Thoracic aorta (tissue), 2 donors: ENCODE results near the gene NBEAL2. TPM values are rescaled to one million over a fixed set of nuclear protein-coding genes. Genes with fewer than 3 reads are reported as not detected.

Experiments used
- ATAC-seq: fragments of 150-250 bp; one replicate; pipeline ENCODE4 v1.8.0; 2017; ENCODE audit warnings: low read depth; ENCODE audit not compliant: insufficient number of reproducible peaks, low FRiP score
- DNase-seq: peaks from one replicate; pipeline ENCODE4 v3.0.0-alpha.2; 2020; ENCODE audit warnings: low spot score
- H3K27ac ChIP-seq, 2 donors: fragments of 200-600 bp; sonication (generic); 1 replicate in 1 of 2; 2 replicates in 1 of 2; pipeline ENCODE4 v1.5.1; 2016; ENCODE audit warnings: mild to moderate bottlenecking in 2 of 2, moderate library complexity in 2 of 2
- H3K27me3 ChIP-seq: fragments of 200-600 bp; sonication (generic); replicated peaks from 2 replicates; pipeline ENCODE4 v1.6.0; 2016; ENCODE audit warnings: mild to moderate bottlenecking; ENCODE audit not compliant: insufficient read depth
- H3K36me3 ChIP-seq: fragments of 200-600 bp; sonication (generic); one replicate; pipeline ENCODE4 v1.5.1; 2016
- H3K4me1 ChIP-seq, 2 donors: fragments of 200-600 bp; sonication (generic); 1 replicate in 1 of 2; 2 replicates in 1 of 2; pipeline versions ENCODE4 v1.5.1 to v1.6.0; 2016; ENCODE audit warnings: low read depth in 2 of 2, mild to moderate bottlenecking in 1 of 2; ENCODE audit not compliant: control insufficient read depth in 1 of 2
- H3K4me3 ChIP-seq: fragments of 200-600 bp; sonication (generic); 2 replicates; pipeline ENCODE4 v1.5.1; 2016; ENCODE audit warnings: mild to moderate bottlenecking
- H3K9me3 ChIP-seq: fragments of 200-600 bp; sonication (generic); 2 replicates; pipeline ENCODE4 v1.5.1; 2016
- total RNA-seq, 2 donors: library from RNA; depleted of rRNA; stranded (reverse); fragments of >200 nt; gene quantifications; one replicate each; pipeline versions ENCODE4 v1.1.0 to v1.2.3, GENCODE V29; 2016
- TF ChIP-seq, protein P1 (sequence below): fragments of 200-600 bp; sonication (generic); IDR thresholded peaks from one replicate; pipeline ENCODE4 v1.5.1; 2019; ENCODE audit warnings: antibody characterized with exemption

Gene NBEAL2
- total RNA-seq, 2 donors from 2014 or later: 39.7 to 48.7 TPM

DNA sequence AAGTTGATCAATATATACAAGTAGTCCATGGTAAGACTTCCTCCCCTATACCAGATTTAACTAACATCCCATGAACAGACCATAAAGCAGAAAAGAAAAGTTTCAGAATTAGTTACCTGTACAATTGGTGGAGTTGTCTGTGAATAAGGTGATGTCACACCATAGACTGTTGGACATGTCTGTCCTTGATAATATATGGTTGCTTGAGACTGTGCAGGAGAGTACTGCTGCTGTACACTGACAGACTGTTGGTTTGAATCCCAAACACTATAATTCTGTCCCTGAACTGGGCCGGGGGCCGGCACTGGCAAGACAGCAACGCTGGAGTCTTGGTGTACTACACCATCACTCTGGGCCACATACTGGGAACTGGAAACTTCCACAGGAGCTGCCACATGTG lies 77.2 kb downstream of the NBEAL2 start:
- Histone ChIP-seq H3K4me1 (peaks cover 11 to 14% of the 10 kb centered on the region in 2 donors), H3K27ac (no peak overlapping the region), H3K27me3 (no peaks in the 10 kb centered on the region), H3K9me3 (no peaks in the 10 kb centered on the region), H3K4me3 (no peak overlapping the region), H3K36me3 (peaks cover 14% of the 10 kb centered on the region)
- DNase-seq (no peak), ATAC-seq (no peak)
- TF ChIP-seq, protein P1, sequence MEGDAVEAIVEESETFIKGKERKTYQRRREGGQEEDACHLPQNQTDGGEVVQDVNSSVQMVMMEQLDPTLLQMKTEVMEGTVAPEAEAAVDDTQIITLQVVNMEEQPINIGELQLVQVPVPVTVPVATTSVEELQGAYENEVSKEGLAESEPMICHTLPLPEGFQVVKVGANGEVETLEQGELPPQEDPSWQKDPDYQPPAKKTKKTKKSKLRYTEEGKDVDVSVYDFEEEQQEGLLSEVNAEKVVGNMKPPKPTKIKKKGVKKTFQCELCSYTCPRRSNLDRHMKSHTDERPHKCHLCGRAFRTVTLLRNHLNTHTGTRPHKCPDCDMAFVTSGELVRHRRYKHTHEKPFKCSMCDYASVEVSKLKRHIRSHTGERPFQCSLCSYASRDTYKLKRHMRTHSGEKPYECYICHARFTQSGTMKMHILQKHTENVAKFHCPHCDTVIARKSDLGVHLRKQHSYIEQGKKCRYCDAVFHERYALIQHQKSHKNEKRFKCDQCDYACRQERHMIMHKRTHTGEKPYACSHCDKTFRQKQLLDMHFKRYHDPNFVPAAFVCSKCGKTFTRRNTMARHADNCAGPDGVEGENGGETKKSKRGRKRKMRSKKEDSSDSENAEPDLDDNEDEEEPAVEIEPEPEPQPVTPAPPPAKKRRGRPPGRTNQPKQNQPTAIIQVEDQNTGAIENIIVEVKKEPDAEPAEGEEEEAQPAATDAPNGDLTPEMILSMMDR: no peak

DNA sequence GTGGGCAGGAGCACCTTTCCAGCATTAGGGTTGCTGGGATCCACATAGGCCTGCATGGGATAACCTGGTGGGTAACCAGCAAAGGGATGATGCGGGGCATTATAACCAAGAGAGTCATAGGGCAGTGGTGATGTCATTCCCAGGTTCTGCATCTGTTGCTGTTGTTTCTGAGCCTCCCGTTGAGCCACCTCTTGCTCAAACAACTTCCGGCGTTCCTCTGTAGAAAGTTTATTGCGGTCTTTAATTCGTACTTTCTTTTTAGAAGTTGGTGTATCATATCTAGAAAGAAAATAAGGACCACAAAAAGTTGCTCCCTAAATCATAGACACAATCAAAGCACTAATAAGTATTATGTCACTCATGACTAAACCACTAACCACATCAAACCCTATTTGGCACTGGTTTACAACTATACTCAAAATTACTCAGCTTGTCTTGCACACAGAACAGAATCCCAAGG lies 77.8 kb downstream of the NBEAL2 start:
- H3K27ac ChIP-seq: no peak overlapping the region
- TF ChIP-seq, protein P1: no peak
- H3K4me3 ChIP-seq: no peak overlapping the region
- DNase-seq (no peak), ATAC-seq (no peak)
- no peaks in the 10 kb centered on the region for H3K9me3 ChIP-seq
- peaks cover 18% of the 10 kb centered on the region for H3K36me3 ChIP-seq
- H3K4me1 ChIP-seq: peaks cover 11 to 14% of the 10 kb centered on the region in 2 donors
- H3K27me3 ChIP-seq: no peaks in the 10 kb centered on the region

Other genes starting within 250 kb of the NBEAL2 start
- gene MYL3, start 116.2 kb upstream of the NBEAL2 start, total RNA-seq: 1 to 10 TPM in 1 of 2 donors, not detected in 1; 1.5 TPM
- 1 to 10 TPM; 5.6 to 8.9 TPM for gene PTH1R, start 101.9 kb upstream of the NBEAL2 start, total RNA-seq
- 10 to 100 TPM; 29.8 to 58.8 TPM for gene CCDC12, start 2.9 kb upstream of the NBEAL2 start, total RNA-seq
- gene SETD2, start 184.4 kb downstream of the NBEAL2 start, total RNA-seq: 10 to 100 TPM; 44.3 to 78.9 TPM